Urothelium cell line (cell line): ENCODE measurements around the gene ZC3HAV1.
"Not testable (repeated sequence)": the region's sequence is repeated elsewhere in the genome, so short reads cannot be mapped to it uniquely, and the experiment has no call there.

Experiments
- DNase-seq: peaks from one replicate; pipeline ENCODE4 v3.0.0; 2011; ENCODE audit warnings: low spot score, mixed read lengths
- FAIRE-seq: peaks from 2 replicates; lab custom pipeline; 2011; peaks lifted over from hg19 to GRCh38; lab: Jason Lieb, UNC

Gene ZC3HAV1

GRCh38 chr7:139109188-139109982 lies at the start of gene ZC3HAV1:
Gene ZC3HAV1, minus strand, starts transcription at chr7:139109720. Its CDS starts 389 bp downstream, at chr7:139109331.
- DNase-seq (peak; percentile 67), FAIRE-seq (no peak)

- no peak for FAIRE-seq
- DNase-seq: no peak
Observed at GRCh38 chr7:139153832-139154231, 44.3 kb upstream of the ZC3HAV1 start.

- FAIRE-seq: no peak
- no peak for DNase-seq
Observed at GRCh38 chr7:139152149-139152548, 42.6 kb upstream of the ZC3HAV1 start.

GRCh38 chr7:139139150-139139549 lies 29.6 kb upstream of the ZC3HAV1 start:
- FAIRE-seq: no peak
- no peak for DNase-seq

GRCh38 chr7:139133335-139134139 lies 24.0 kb upstream of the ZC3HAV1 start:
- DNase-seq (peak; percentile 80), FAIRE-seq (no peak)

GRCh38 chr7:139132887-139133286 lies 23.4 kb upstream of the ZC3HAV1 start:
- DNase-seq (no peak), FAIRE-seq (no peak)

- DNase-seq (no peak), FAIRE-seq (no peak)
Observed at GRCh38 chr7:139131601-139132041, 22.1 kb upstream of the ZC3HAV1 start.

- not testable (repeated sequence) for DNase-seq, FAIRE-seq
Observed at GRCh38 chr7:139129814-139130213, 20.3 kb upstream of the ZC3HAV1 start.

GRCh38 chr7:139127648-139128047 lies 18.1 kb upstream of the ZC3HAV1 start:
- DNase-seq: no peak
- no peak for FAIRE-seq

- DNase-seq (no peak), FAIRE-seq (no peak)
Observed at GRCh38 chr7:139125657-139126056, 16.1 kb upstream of the ZC3HAV1 start.

- not testable (repeated sequence) for DNase-seq, FAIRE-seq
Observed at GRCh38 chr7:139124995-139125394, 15.5 kb upstream of the ZC3HAV1 start.

- no peak for DNase-seq
- no peak for FAIRE-seq
Observed at GRCh38 chr7:139124084-139124914, 14.8 kb upstream of the ZC3HAV1 start.

GRCh38 chr7:139119486-139119849 lies 9.9 kb upstream of the ZC3HAV1 start:
- FAIRE-seq (no peak), DNase-seq (no peak)

- no peak for DNase-seq
- FAIRE-seq: no peak
Observed at GRCh38 chr7:139118805-139119485, 9.4 kb upstream of the ZC3HAV1 start.

GRCh38 chr7:139118234-139118804 lies 8.8 kb upstream of the ZC3HAV1 start:
- DNase-seq: peak; percentile 57
- FAIRE-seq: no peak

- no peak for DNase-seq
- no peak for FAIRE-seq
Observed at GRCh38 chr7:139117599-139118233, 8.2 kb upstream of the ZC3HAV1 start.

GRCh38 chr7:139116999-139117398 lies 7.5 kb upstream of the ZC3HAV1 start:
- DNase-seq (no peak), FAIRE-seq (no peak)

GRCh38 chr7:139115104-139115503 lies 5.6 kb upstream of the ZC3HAV1 start:
- DNase-seq (no peak), FAIRE-seq (no peak)

GRCh38 chr7:139114585-139114984 lies 5.1 kb upstream of the ZC3HAV1 start:
- FAIRE-seq: no peak
- no peak for DNase-seq

- no peak for FAIRE-seq
- no peak for DNase-seq
Observed at GRCh38 chr7:139114018-139114417, 4.5 kb upstream of the ZC3HAV1 start.
